GM18526 (cell line): ENCODE measurements around the gene YBX3.

ENCODE experiments used
- POLR2A ChIP-seq: IDR thresholded peaks from 3 replicates; pipeline ENCODE4 v1.6.1; 2011; ENCODE audit not compliant: insufficient read length; ENCODE audit errors: extremely low read depth

Gene YBX3

DNA sequence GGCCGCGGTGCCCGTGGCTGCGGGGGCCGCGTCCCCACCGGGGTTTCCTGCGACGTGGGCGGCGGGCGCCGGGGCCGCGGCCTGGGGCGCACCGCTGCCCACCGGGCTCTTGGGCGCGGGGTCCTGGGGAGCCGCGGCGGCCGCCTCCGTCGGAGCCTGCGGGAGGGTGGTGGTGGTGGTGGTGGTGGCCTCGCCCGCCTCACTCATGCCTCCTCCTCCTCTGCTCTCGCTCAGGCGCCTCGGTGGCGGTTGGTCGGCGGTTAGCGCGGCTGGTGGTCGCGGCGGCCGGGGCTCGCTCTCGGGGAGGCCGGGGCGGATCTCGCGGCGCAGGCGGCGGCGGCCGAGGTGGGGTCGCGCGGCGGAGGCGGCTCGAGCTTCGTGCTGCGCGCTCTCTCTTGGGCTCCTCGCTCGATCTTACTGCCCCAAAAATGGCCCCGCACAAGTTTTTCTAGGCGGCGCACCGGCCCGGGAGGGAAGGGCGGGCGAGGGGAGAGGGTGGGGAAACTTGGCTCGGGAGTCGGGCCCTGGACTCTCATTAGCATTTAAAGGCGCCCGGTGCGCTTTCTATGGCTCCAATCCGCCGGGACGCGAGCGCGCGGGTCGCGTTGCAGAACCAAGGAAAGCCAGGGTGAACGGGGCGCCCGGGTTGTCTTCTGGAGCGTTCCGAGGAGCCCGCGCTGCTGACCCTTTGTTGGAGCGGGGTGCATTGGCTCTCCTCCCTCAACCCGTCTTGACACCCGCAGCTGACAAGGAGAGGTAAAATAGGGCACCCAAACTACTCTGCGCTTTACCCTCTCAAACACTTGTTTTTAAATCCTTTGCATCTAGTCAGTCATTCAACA lies at the start of gene YBX3:
TSS of gene YBX3 (minus strand) at position 419 of the 842 bp plus-strand sequence. CDS start at position 207, 212 bp downstream.
- TF ChIP-seq POLR2A, result peak; percentile 44

- no peak for TF ChIP-seq POLR2A
Observed at GRCh38 chr12:10771132-10771733, 48.1 kb upstream of the YBX3 start.

DNA sequence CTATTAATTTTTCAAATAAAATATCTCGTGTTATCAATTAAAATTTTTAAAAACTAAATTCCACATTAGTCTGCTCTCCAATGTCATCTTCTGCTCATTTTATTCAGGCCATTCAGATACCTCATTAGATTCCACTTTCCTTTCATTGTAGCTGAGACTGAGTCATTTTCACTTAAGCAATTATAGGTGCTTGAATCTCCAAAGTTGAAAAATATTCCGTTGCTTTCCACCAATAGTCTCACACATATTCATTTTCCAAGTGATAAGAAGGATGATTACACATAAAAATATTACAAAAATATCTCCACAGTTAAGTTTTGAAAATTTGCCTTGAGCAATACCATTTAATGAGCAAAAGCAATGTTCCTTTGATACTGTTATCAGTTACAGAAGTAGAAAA lies 36.5 kb upstream of the YBX3 start:
- no peak for TF ChIP-seq POLR2A

DNA sequence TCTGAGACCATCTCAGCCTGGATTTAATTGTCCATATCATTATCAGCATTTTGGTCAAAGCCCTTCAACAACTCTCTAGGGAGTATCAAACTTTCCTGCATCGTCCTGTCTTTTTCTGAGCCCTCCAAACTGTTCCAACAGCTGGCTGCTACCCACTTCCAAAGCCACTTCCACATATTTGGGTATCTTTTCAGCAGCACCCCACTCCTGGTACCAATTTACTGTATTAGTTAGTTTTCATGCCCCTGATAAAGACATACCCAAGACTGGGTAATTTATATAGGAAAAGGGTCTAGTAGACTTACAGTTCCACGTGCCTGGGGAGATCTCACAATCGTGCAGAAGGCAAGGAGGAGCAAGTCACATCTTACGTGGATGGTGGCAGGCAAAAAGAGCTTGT lies 33.1 kb upstream of the YBX3 start:
- no peak for TF ChIP-seq POLR2A

- TF ChIP-seq POLR2A, result no peak
Observed at GRCh38 chr12:10753059-10753458, 29.9 kb upstream of the YBX3 start.

DNA sequence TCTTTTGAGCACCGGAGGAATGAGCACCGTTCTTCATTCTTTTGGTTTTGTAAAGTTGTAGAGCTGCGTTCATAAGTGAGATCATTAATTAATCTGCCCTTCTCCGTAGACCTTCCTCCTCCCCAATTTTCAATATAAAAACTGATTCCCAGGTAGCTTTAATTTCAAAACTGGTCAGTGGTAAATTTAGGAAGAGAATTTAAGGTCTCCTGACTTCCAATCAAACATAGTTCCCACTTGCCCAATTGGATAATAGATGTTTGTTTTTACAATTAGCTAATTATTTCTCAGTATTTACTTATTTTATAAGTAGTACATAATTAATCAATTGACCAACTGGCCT lies 27.2 kb upstream of the YBX3 start:
- no peak for TF ChIP-seq POLR2A

GRCh38 chr12:10749700-10750384 lies 26.7 kb upstream of the YBX3 start:
- TF ChIP-seq POLR2A, result no peak

DNA sequence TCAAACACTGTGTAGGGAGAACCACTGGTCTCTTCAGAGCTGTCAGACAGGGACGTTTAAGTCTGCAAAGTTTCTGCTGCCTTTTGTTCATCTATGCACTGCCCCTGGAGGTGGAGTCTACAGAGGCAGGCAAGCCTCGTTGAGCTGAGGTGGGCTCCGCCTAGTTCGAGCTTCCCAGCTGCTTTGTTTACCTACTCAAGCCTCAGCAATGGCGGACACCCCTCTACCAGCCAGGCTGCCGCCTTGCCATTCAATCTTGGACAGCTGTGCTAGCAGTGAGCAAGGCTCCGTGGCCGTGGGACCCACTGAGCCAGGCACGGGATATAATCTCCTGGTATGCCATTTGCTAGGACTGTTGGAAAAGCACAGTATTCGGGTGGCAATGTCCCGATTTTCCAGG lies 24.6 kb upstream of the YBX3 start:
- TF ChIP-seq POLR2A, result no peak

DNA sequence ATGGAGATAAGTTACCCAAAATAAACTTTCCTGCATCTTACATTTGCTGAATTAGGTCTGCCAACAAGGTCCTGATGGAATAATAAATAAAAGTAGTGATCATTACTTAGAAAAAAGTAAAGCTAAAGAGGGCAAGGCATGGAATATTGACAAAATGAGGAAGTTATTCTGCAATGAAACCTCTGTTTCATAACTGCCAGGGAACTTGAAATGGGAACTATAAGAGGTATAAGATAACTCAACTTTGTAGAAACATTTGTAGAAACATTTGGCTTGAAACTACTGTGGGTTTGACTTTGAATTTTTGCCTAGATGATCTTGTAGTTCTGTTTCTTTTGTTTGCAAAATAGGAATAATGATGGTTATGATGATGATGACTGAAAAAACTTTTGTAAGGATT lies 18.7 kb upstream of the YBX3 start:
- no peak for TF ChIP-seq POLR2A

GRCh38 chr12:10740182-10740581 lies 17.1 kb upstream of the YBX3 start:
- TF ChIP-seq POLR2A, result no peak

GRCh38 chr12:10739157-10740118 lies 16.3 kb upstream of the YBX3 start:
- no peak for TF ChIP-seq POLR2A

- TF ChIP-seq POLR2A, result no peak
Observed at GRCh38 chr12:10737249-10737648, 14.1 kb upstream of the YBX3 start.

DNA sequence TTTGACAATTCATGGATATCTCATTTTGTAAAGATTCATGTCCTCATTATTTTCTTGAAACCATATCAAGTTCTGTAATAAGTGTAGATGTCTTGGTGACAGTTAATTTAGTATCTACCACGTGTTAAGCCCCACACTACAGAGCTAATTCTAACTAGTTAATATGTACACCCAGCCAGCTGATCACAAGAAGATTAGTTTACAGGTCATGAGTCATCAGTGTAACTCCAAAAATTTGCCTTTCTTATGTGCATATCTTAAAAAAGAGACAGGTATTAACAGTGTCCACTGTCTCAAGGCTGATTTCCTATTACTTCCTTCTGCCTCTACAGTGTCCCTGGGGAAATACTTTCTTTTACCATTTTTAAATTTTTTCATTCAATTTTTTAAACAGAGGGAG lies 13.3 kb upstream of the YBX3 start:
- no peak for TF ChIP-seq POLR2A

GRCh38 chr12:10735428-10735827 lies 12.3 kb upstream of the YBX3 start:
- TF ChIP-seq POLR2A, result no peak

DNA sequence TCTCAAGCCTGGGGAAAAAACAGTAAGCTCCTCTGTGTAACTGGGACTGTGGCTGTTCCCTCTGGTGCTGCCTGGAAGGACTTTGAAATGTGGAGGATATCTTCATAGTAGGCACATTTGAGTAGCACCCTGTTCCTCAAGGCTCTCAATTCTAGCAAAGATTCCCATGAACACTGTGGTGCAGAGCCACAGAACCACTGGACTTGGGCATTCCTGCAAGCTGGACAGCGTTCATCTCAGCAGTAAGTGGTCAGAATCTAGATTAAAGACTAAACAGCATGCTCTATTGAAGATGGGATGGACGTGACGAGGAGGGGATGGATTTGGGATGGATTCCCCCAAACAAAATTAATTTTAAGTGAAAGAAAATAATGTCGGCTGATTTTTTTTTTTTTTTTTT lies 9.4 kb upstream of the YBX3 start:
- TF ChIP-seq POLR2A, result no peak
